Measurements from ENCODE around the gene KIF5B. TPM values are rescaled to one million over a fixed set of nuclear protein-coding genes. Genes with fewer than 3 reads are reported as not detected.
"Not testable (repeated sequence)": the region's sequence is repeated elsewhere in the genome, so short reads cannot be mapped to it uniquely, and the experiment has no call there.

Gene KIF5B
- polyA plus RNA-seq = 100 to 1,000 TPM in 1 of 4 donors, 10 to 100 TPM in 3; 49.4 to 100 (median 59.5) TPM
- long read RNA-seq, donor 1, full-length matches to known transcripts = 4 of 135 reads
- long read RNA-seq, donor 1, partial matches to known transcripts = 131 of 135 reads
- long read RNA-seq, donor 1, other reads (novel, unspliced or antisense) = 0 of 135 reads
- long read RNA-seq, donor 2, full-length matches to known transcripts = 1 of 40 reads
- long read RNA-seq, donor 2, partial matches to known transcripts = 39 of 40 reads
- long read RNA-seq, donor 2, other reads (novel, unspliced or antisense) = 0 of 40 reads
- long read RNA-seq, donor 3, full-length matches to known transcripts = 2 of 73 reads
- long read RNA-seq, donor 3, partial matches to known transcripts = 71 of 73 reads
- long read RNA-seq, donor 3, other reads (novel, unspliced or antisense) = 0 of 73 reads
- long read RNA-seq, donor 4 = 0 reads
- long read RNA-seq, donor 5, partial matches to known transcripts = 5 of 5 reads
- long read RNA-seq, donor 5, other reads (novel, unspliced or antisense) = 0 of 5 reads
- long read RNA-seq, donor 6, full-length matches to known transcripts = 3 of 68 reads
- long read RNA-seq, donor 6, partial matches to known transcripts = 65 of 68 reads
- long read RNA-seq, donor 6, other reads (novel, unspliced or antisense) = 0 of 68 reads
- long read RNA-seq, donor 7 = 0 reads
- long read RNA-seq, donor 8 = 0 reads
- long read RNA-seq, donor 9, full-length matches to known transcripts = 1 of 9 reads
- long read RNA-seq, donor 9, partial matches to known transcripts = 8 of 9 reads
- long read RNA-seq, donor 9, other reads (novel, unspliced or antisense) = 0 of 9 reads
- long read RNA-seq, donor 10, full-length matches to known transcripts = 1 of 91 reads
- long read RNA-seq, donor 10, partial matches to known transcripts = 90 of 91 reads
- long read RNA-seq, donor 10, other reads (novel, unspliced or antisense) = 0 of 91 reads

DNA sequence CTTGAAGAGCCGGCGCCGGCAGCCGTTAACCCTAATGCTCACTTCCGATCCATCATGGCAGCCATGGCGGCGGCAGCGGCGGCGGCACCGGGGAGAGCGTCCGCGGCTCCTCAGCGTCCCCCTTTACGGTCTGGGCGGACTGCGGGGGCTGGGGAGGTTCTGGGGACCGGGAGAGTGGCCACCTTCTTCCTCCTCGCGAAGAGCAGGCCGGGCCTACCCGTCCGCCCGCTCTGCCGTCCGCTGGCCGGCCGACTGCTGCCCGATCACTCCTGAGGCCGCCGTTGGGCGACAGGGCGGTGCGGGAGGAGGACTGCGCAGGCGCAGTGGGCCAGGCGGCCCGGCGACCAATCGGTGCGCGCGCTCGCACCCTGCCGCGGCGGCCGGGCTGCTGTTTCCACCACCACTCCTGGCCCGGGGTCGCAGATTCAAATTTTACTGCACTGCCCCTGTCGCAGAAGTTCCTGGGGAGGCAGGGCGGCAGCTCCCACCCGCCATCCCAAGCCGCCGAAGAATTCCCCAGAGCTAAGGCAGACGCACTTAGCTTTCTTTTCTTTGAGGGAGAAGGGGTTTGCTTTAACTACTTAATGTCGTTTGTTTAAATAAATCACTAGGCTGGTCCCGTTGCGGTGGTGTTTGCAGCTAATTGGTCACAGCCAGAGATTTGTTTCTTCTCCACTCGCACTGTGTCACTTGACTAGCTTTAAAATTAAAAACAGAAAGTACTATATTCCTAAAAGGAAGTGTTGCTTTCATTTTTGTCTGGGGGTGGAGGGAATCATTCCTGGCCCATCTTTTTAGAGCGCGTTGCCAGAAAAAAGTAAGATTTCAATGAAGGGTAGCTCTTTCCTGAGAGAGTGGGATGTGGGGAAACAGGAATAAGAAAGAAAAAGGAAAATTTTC is at the start of gene KIF5B:
Gene KIF5B, minus strand, starts transcription at position 290 of the 900 bp plus-strand sequence. CDS start 452 bp downstream, outside the sequence.
- no peaks in the 10 kb centered on the region for H3K9me3 ChIP-seq (ENCODE audit: control insufficient read depth in 2 of 2, insufficient read depth in 1 of 2, low read depth in 1 of 2, low read length in 1 of 2)
- H3K27ac ChIP-seq (ENCODE audit: low read depth in 1 of 3, low read length in 2 of 3) = peak within 1 kb of the TSS; percentile 86 to 98 (median 97)
- H3K4me3 ChIP-seq (ENCODE audit: low read depth in 1 of 3, low read length in 3 of 3) = peak within 1 kb of the TSS; percentile 79 to 99 (median 99)
- 1 to 2% (median 1%) methylated on average over 55 to 63 of the region's 63 CpGs for WGBS, 3 donors
- no peak for FAIRE-seq
- no peaks in the 10 kb centered on the region for H3K27me3 ChIP-seq (ENCODE audit: control insufficient read depth in 3 of 3, insufficient read depth in 3 of 3, low read length in 3 of 3)
- H3K36me3 ChIP-seq (ENCODE audit: control insufficient read depth in 3 of 3, insufficient read depth in 2 of 3, low read depth in 1 of 3, low read length in 3 of 3) = no peaks in the 10 kb centered on the region
- peaks cover 4 to 27% (median 16%) of the 10 kb centered on the region in 3 donors for H3K4me1 ChIP-seq (ENCODE audit: control insufficient read depth in 3 of 3, insufficient read depth in 2 of 3, low read depth in 1 of 3, low read length in 2 of 3)
- peak; percentile 88 to 95 for DNase-seq

DNA sequence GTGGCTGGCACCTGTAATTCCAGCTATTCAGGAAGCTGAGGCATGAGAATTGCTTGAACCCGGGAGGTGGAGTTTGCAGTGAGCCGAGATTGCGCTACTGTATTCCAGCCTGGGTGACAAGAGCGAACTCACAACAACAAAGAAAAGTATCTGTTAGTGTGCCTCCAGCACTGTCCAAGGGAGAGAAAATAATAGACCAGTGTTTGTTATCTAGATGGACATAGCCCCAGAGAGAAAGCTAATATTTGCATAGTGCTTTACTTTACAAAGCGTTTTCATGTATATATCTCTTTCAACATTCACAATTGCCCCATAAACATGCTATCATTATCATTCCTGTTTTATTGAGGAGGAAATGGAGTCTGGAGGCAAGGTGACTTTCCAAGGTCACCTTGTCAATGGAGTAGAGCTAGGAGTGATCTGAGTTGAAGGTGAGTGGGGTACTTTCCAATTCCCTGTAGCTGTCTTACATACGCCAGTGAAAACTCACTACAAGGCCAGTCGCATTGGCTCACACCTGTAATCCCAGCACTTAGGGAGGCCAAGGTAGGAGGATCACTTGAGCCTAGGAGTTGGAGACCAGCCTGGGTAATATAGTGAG is 49.7 kb upstream of the KIF5B start:
- Histone ChIP-seq H3K36me3 (ENCODE audit: control insufficient read depth in 3 of 3, insufficient read depth in 2 of 3, low read depth in 1 of 3, low read length in 3 of 3) (no peaks in the 10 kb centered on the region), H3K4me3 (ENCODE audit: low read depth in 1 of 3, low read length in 3 of 3) (no peak overlapping the region), H3K27me3 (ENCODE audit: control insufficient read depth in 3 of 3, insufficient read depth in 3 of 3, low read length in 3 of 3) (no peaks in the 10 kb centered on the region), H3K27ac (ENCODE audit: low read depth in 1 of 3, low read length in 2 of 3) (peak overlapping the region in 2 of 3 donors; percentile 63 to 84), H3K9me3 (ENCODE audit: control insufficient read depth in 2 of 2, insufficient read depth in 1 of 2, low read depth in 1 of 2, low read length in 1 of 2) (peaks cover 0 to 25% of the 10 kb centered on the region in 2 donors), H3K4me1 (ENCODE audit: control insufficient read depth in 3 of 3, insufficient read depth in 2 of 3, low read depth in 1 of 3, low read length in 2 of 3) (peaks cover 0 to 17% (median 2%) of the 10 kb centered on the region in 3 donors)
- peak; percentile 85 to 93 for DNase-seq
- 25 to 76% (median 39%) methylated on average over 7 of the region's 7 CpGs for WGBS, 3 donors
- FAIRE-seq = no peak

DNA sequence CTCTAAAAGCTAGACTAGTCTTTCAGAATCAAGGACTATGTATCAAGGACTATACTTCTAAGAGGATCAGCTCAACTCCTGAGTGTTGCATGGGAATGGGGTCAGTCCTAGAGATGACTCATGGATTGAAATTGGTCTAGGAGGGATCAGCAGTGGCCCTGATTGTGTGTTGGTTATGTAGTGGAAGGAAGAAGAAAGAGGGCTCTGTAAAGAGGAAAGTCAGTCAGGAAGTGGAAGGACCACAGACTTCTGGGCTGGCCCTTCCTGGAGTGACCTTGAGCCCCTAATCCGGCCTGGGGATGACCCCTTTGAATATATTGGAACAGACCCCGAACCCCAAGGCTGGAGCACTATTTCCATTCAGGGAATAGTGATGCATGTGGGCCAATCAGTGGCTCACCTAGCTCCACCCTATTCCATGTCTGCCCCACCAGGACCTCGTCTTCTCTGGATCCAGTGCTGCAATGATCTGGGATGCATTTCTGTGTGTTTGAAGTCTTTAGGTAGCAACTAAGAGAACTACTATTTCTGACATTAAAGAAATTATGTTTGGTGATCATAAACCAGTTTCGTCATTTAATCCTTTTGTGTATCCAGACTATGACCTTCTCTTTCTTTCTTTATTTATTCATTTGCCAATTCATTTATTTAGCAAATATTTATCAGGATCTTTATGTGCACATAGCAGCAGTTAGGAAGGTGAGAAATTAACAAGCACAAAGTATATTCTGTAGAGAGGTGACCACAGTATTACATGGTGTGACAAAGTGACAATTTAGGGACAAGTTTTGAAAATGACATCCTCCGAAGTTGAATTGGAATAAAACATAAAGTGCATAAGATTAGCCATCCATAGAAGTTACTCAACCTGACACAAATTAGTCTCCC is 48.6 kb upstream of the KIF5B start:
- Histone ChIP-seq H3K4me3 (ENCODE audit: low read depth in 1 of 3, low read length in 3 of 3) (no peak overlapping the region), H3K4me1 (ENCODE audit: control insufficient read depth in 3 of 3, insufficient read depth in 2 of 3, low read depth in 1 of 3, low read length in 2 of 3) (peaks cover 0 to 17% (median 2%) of the 10 kb centered on the region in 3 donors), H3K36me3 (ENCODE audit: control insufficient read depth in 3 of 3, insufficient read depth in 2 of 3, low read depth in 1 of 3, low read length in 3 of 3) (no peaks in the 10 kb centered on the region), H3K27me3 (ENCODE audit: control insufficient read depth in 3 of 3, insufficient read depth in 3 of 3, low read length in 3 of 3) (no peaks in the 10 kb centered on the region), H3K27ac (ENCODE audit: low read depth in 1 of 3, low read length in 2 of 3) (no peak overlapping the region), H3K9me3 (ENCODE audit: control insufficient read depth in 2 of 2, insufficient read depth in 1 of 2, low read depth in 1 of 2, low read length in 1 of 2) (peaks cover 0 to 21% of the 10 kb centered on the region in 2 donors)
- WGBS, 3 donors = 53 to 64% (median 59%) methylated on average over 5 of the region's 5 CpGs
- FAIRE-seq (no peak), DNase-seq (no peak)

DNA sequence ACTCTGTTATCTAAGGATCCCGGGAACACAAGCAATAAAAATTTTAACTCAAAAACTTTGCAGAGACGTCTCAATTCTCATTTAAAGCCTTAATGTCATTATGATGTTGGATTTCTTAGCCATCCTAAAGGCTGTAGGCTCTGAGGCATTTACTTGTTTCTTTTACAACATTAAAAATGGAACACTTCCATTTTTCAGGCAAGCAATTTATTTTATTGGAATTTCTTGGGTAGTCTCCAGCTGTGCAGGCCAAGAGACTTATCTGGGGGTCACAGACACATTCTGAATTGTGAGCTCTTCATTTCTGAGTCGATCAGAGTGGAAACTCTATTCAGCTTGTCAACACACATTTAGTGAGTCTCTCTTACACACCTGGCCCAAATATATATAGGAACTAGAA is 48.0 kb upstream of the KIF5B start:
- peaks cover 0 to 17% (median 2%) of the 10 kb centered on the region in 3 donors for H3K4me1 ChIP-seq (ENCODE audit: control insufficient read depth in 3 of 3, insufficient read depth in 2 of 3, low read depth in 1 of 3, low read length in 2 of 3)
- H3K27me3 ChIP-seq (ENCODE audit: control insufficient read depth in 3 of 3, insufficient read depth in 3 of 3, low read length in 3 of 3) = no peaks in the 10 kb centered on the region
- FAIRE-seq = no peak
- DNase-seq = no peak
- peaks cover 0 to 17% of the 10 kb centered on the region in 2 donors for H3K9me3 ChIP-seq (ENCODE audit: control insufficient read depth in 2 of 2, insufficient read depth in 1 of 2, low read depth in 1 of 2, low read length in 1 of 2)
- H3K27ac ChIP-seq (ENCODE audit: low read depth in 1 of 3, low read length in 2 of 3) = no peak overlapping the region
- no peak overlapping the region for H3K4me3 ChIP-seq (ENCODE audit: low read depth in 1 of 3, low read length in 3 of 3)
- no peaks in the 10 kb centered on the region for H3K36me3 ChIP-seq (ENCODE audit: control insufficient read depth in 3 of 3, insufficient read depth in 2 of 3, low read depth in 1 of 3, low read length in 3 of 3)
- 12 to 44% (median 34%) methylated on average over 3 of the region's 3 CpGs for WGBS, 3 donors

DNA sequence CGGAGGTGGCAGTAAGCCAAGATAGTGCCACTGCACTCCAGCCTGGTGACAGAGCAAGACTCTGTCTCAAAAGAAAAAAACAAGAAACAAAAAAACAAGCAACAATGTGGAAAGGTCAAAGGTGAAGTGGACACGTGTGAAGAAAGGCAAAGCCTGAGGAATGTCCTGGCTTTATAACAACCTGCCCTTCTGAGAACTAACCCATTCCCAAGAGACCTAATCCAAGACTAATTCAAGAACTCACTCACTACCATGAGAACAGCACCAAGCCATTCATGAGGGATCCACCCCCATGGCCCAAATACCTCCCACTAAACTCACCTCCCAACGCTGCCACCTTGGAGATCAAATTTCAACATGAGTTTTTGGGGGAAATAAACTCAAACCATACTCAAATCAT is 47.5 kb upstream of the KIF5B start:
- no peak overlapping the region for H3K4me3 ChIP-seq (ENCODE audit: low read depth in 1 of 3, low read length in 3 of 3)
- 68 to 76% (median 69%) methylated on average over 3 of the region's 3 CpGs for WGBS, 3 donors
- FAIRE-seq = no peak

DNA sequence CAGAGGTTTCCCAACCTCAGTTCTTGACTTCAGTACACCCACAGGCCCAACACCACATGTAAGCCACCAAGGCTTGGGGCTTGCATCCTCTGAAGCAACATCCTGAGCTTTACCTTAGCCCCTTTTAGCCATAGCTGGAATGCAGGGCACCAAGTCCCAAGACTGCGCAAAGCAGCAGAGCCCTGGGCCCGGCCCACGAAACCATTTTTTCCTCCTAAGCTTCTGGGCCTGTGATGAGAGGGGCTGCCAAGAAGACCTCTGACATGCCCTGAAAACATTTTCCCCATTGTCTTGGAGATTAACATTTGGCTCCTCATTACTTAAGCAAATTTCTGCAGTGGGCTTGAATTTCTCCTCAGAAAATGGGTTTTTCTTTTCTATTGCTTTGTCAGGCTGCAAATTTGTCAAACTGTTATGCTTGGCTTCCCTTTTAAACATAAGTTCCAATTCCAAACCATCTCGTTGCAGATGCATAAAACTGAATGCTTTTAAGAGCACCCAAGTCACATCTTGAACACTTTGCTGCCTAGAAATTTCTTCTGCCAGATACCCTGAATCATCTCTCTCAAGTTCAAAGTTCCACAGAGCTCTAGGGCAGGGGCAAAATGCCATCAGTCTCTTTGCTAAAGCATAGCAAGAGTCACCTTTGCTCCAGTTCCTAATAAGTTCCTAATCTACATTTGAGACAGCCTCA is 42.5 kb upstream of the KIF5B start:
- H3K4me1 ChIP-seq (ENCODE audit: control insufficient read depth in 3 of 3, insufficient read depth in 2 of 3, low read depth in 1 of 3, low read length in 2 of 3); FAIRE-seq; DNase-seq; H3K27ac ChIP-seq (ENCODE audit: low read depth in 1 of 3, low read length in 2 of 3); H3K36me3 ChIP-seq (ENCODE audit: control insufficient read depth in 3 of 3, insufficient read depth in 2 of 3, low read depth in 1 of 3, low read length in 3 of 3); H3K9me3 ChIP-seq (ENCODE audit: control insufficient read depth in 2 of 2, insufficient read depth in 1 of 2, low read depth in 1 of 2, low read length in 1 of 2); H3K4me3 ChIP-seq (ENCODE audit: low read depth in 1 of 3, low read length in 3 of 3); H3K27me3 ChIP-seq (ENCODE audit: control insufficient read depth in 3 of 3, insufficient read depth in 3 of 3, low read length in 3 of 3): not testable (repeated sequence)
- 67 to 88% (median 70%) methylated on average over 4 of the region's 4 CpGs for WGBS, 3 donors

More for the DNA sequence above, 47.5 kb upstream of the KIF5B start:
- H3K27me3 ChIP-seq (ENCODE audit: control insufficient read depth in 3 of 3, insufficient read depth in 3 of 3, low read length in 3 of 3) = no peaks in the 10 kb centered on the region
- H3K9me3 ChIP-seq (ENCODE audit: control insufficient read depth in 2 of 2, insufficient read depth in 1 of 2, low read depth in 1 of 2, low read length in 1 of 2) = peaks cover 0 to 20% of the 10 kb centered on the region in 2 donors
- no peak for DNase-seq
- H3K36me3 ChIP-seq (ENCODE audit: control insufficient read depth in 3 of 3, insufficient read depth in 2 of 3, low read depth in 1 of 3, low read length in 3 of 3) = no peaks in the 10 kb centered on the region
- peaks cover 0 to 17% (median 2%) of the 10 kb centered on the region in 3 donors for H3K4me1 ChIP-seq (ENCODE audit: control insufficient read depth in 3 of 3, insufficient read depth in 2 of 3, low read depth in 1 of 3, low read length in 2 of 3)
- H3K27ac ChIP-seq (ENCODE audit: low read depth in 1 of 3, low read length in 2 of 3) = no peak overlapping the region
